Stimulated activated CD8-positive, alpha-beta memory T cell treated with anti-CD3 and anti-CD28 coated beads, Interleukin-4, amount 100 ng/mL, for 24 hours (primary cell): ENCODE measurements around the gene PPIA.
"Not testable (repeated sequence)": the region's sequence is repeated elsewhere in the genome, so short reads cannot be mapped to it uniquely, and the experiment has no call there.

ENCODE experiments used
- DNase-seq: peaks from one replicate; pipeline ENCODE4 v3.0.0-alpha.2; 2020; ENCODE audit warnings: low read depth

The PPIA gene

GRCh38 chr7:44764081-44764480 is 32.4 kb upstream of the PPIA start:
- DNase-seq: no peak

GRCh38 chr7:44764665-44765578 is 31.6 kb upstream of the PPIA start:
- no peak for DNase-seq

DNA sequence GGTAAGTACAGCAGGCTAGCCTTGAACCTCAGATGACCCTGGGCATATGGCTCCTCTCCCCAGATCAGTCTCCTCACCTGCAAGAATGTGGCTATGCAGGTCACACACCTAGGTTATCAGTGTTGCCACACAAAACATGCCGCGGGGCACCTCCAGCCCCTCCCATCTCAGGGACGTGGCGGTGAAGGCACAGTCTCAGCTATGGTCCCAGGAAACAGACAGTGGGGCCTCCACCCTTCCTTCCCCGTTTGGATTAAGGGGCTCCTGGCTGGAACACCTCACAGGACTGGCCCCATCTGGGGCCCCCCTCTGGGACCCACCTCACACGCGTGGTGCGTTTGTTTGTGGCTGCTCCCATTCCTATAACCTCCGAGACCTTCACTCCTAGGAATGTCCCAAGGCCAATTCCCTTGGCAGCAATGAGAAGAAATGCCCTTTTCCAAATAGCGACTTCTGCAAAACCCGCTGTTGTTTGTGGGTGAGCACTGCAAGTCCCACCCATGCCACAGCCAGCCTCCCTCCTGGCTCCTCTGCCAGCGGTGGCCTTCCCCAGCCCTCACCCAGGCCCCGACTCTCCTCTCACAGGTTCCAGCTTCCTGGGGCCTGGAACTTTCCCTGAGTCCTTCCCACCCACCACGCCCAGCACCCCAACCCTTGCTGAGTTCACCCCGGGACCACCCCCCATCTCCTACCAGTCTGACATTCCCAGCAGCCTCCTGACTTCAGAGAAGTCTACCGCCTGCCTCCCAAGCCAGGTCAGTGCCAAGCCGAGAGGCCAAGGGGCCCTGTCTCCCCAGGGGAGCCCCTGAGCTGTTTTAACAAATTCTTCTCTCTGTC is 30.7 kb upstream of the PPIA start:
- DNase-seq: no peak

DNA sequence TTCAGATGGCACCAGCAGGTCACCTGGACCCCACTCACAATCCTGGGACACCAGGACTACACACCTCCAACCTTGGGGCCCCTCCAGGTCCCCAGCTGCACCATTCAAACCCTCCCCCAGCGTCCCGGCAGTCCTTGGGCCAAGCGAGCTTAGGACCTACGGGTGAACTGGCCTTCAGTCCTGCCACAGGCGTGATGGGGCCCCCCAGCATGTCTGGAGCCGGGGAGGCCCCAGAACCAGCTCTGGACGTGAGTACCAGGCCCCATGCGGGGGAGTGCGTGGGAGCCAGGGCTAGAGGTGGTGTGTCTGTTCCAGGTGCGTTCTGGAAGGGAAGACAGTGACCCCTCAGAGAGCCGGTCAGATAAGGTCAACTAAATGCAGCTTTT is 30.1 kb upstream of the PPIA start:
- no peak for DNase-seq

GRCh38 chr7:44767134-44767911 is 29.2 kb upstream of the PPIA start:
- DNase-seq: no peak

GRCh38 chr7:44767912-44768627 is 28.4 kb upstream of the PPIA start:
- DNase-seq: no peak

DNA sequence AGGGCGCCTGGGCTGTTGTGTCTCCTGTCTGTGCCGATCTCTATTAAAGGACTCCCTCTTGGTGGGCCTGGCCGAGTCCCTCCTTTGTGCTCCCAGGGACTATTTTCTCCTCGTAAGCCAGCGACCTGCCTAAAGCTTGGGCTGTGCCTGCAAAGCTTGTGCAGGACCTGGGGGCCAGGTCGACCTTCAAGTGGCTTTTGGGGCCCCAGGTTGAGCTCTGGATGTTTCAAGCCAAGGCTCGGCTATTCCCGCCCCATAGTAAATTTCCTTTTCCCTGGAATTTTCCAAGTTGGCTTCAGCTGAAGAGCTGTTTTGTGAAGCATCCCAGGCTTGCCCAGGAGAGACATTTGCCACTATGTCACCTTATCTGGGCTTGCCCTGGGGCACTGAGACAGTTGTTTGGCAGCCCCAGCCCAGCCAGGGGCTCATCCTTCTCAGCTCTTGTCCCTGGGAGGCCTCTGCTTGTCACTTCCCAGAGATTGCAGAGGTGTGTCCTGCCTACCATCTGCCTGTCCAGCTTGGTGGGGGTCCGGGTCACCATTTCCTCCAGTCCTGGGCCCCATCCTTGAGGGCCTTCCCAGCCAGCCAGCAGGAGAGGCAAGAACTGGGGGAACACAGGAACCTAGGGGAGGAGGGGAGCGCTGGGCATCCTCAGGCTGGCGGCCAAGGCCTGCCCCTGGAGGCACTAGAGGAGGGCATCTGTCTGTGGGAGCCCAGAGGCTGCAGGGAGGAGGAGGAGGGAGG is 27.7 kb upstream of the PPIA start:
- DNase-seq: no peak

GRCh38 chr7:44769376-44769775 is 27.1 kb upstream of the PPIA start:
- DNase-seq: no peak

- no peak for DNase-seq
Observed at GRCh38 chr7:44769776-44770294, 26.6 kb upstream of the PPIA start.

GRCh38 chr7:44771358-44771757 is 25.1 kb upstream of the PPIA start:
- DNase-seq: no peak

DNA sequence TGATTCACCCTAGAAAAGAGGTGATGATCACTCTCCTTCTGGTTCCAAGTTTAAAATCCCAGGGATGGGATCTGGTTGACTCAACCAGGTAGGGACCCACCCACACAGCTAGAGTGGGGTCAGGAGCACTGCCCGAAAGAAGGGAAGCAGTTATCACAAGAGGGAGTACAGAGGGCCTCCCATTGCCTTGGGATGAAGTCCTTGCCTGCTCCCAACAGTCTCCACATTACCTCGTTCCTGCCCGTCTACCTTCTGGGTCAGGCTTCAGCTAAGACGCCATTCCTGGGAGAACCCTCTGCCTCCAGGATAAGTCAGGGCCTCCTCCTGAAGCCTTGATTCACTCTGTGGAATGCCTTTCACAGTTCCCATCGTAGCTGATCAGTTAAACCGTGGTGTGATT is 24.0 kb upstream of the PPIA start:
- no peak for DNase-seq

DNA sequence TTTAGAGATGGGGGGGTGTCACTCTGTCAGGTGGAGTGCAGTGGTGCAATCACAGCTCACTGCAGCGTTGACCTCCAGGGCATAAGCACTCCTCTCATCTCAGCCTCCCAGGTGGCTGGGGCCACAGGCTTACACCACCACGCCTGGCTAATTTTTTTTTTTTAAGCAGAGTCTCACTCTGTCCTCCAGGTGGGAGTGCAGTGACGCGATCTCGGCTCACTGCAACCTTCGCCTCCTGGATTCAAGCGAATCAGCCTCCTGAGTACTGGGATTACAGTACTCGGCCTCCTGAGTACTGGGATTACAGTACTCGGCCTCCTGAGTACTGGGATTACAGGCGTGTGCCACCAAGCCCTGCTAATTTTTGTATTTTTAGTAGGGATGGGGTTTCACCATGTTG is 23.6 kb upstream of the PPIA start:
- DNase-seq: no peak

DNA sequence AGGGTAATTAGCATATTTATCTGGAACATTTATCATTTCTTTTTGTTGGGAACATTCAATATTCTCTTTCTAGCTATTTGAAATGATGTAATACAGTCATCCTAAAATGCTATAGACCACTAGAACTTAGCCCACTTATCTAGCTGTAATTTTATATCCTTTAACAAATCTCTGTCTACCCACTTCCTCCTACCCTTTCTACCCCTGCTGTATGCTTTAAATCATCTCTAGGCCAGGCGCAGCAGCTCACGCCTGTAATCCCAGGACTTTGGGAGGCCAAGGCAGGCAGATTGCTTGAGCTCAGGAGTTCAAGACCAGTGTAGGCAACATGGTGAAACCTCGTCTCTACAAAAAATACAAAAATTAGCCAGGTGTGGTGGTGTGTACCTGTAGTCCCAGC is 22.0 kb upstream of the PPIA start:
- not testable (repeated sequence) for DNase-seq

- no peak for DNase-seq
Observed at GRCh38 chr7:44775383-44776107, 20.9 kb upstream of the PPIA start.

DNA sequence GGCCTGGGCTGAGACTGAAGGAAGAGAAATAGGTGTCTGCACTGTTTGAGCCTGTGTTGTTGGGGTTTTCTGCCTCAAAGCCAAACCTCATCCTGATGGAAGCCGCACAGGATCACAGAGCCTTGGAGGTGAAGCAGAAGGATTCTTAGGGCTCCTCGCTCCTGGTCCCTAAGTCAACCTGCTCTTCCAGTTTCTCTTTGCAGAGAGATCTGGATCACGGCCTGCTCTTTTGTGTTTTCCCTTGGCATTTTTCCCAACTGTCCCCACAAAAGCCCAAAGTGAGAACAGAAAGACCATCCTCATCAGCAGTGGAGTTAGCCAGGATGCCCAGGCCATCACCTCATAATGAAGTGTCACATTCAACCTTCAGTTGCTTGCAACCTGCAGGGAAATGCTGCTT is 20.3 kb upstream of the PPIA start:
- no peak for DNase-seq

- DNase-seq: no peak
Observed at GRCh38 chr7:44782460-44782859, 14.0 kb upstream of the PPIA start.

GRCh38 chr7:44783407-44783806 is 13.1 kb upstream of the PPIA start:
- DNase-seq: no peak

DNA sequence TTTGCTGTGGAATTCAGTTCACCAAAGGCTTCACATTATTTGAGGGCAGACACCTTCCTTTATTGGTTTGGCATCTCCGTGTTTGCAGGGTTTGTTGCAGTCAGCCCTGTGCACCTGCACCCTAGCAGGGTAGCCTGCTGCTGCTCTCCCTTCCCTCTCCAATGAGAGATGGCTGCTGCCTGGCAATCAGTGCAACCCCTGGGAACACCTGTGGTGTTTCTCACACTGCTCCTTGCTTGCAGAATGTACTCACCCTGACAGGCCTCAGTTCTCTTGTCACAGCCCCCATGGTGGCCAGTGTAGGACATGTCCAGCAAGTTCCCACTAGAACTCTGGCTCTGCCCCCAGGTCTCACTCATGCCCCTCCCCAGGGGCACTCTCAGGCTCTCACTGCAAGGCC is 12.1 kb upstream of the PPIA start:
- no peak for DNase-seq

DNA sequence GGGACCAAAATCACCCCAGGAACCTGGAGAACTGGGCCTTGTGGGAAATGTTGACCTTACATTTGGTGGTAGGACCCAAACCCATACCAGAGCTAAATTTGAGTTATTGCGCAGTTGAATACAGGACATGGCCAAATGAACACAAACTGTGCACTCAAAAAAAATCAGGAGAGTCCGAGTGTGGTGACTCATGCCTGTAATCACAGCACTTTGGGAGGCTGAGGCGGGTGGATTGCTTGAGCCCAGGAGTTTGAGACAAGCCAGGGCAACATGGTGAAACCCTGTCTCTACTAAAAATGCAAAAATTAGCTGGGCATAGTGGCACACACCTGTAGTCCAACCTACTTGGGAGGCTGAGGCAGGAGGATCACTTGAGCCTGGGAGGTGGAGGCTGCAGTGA is 11.3 kb upstream of the PPIA start:
- DNase-seq: not testable (repeated sequence)

DNA sequence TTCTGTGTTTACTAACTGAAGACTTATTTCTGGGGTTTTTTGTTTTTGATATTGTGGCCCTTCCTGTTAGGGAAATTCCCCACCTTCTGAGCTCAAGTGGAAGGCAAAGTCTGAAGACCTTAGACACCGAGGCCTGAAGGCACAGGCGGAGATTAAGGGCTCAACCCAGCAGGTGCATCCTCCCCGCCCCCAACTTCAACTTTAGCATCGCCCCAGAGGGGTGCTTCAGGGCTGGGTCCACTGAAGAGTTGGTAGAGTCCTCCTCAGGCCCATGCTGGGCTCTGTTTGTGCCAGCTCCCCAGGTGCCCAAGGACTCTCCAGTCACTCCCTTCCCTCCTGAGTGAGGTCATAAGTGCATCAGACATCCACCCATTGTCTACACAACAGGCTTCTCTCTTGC is 9.4 kb upstream of the PPIA start:
- DNase-seq: no peak
